Epidermal melanocyte (primary cell): Measurements from ENCODE around the gene XKR8.
"Not testable (repeated sequence)": the region's sequence is repeated elsewhere in the genome, so short reads cannot be mapped to it uniquely, and the experiment has no call there.

Experiments
- DNase-seq: peaks from one replicate; pipeline ENCODE4 v3.0.0; 2011; ENCODE audit warnings: low spot score; ENCODE audit not compliant: insufficient read length

XKR8 gene

GRCh38 chr1:27990920-27991537 lies 31.3 kb downstream of the XKR8 start:
- DNase-seq = no peak

GRCh38 chr1:27992276-27992675 lies 32.5 kb downstream of the XKR8 start:
- no peak for DNase-seq

GRCh38 chr1:27993241-27993640 lies 33.5 kb downstream of the XKR8 start:
- DNase-seq = no peak

- no peak for DNase-seq
Measured at GRCh38 chr1:27994060-27994459, 34.3 kb downstream of the XKR8 start.

GRCh38 chr1:27994526-27994925 lies 34.8 kb downstream of the XKR8 start:
- not testable (repeated sequence) for DNase-seq

- DNase-seq = no peak
Measured at GRCh38 chr1:27999055-27999454, 39.3 kb downstream of the XKR8 start.

- no peak for DNase-seq
Measured at GRCh38 chr1:28002600-28002999, 42.8 kb downstream of the XKR8 start.

GRCh38 chr1:28003117-28003516 lies 43.3 kb downstream of the XKR8 start:
- not testable (repeated sequence) for DNase-seq

- no peak for DNase-seq
Measured at GRCh38 chr1:28010969-28011368, 51.2 kb downstream of the XKR8 start.
